ENCODE measurements around the gene DDX1. TPM values are rescaled to one million over a fixed set of nuclear protein-coding genes. Genes with fewer than 3 reads are reported as not detected.
"Not testable (repeated sequence)": the region's sequence is repeated elsewhere in the genome, so short reads cannot be mapped to it uniquely, and the experiment has no call there.

DDX1 gene
- polyA plus RNA-seq, 1 donor, result 116 TPM

DNA sequence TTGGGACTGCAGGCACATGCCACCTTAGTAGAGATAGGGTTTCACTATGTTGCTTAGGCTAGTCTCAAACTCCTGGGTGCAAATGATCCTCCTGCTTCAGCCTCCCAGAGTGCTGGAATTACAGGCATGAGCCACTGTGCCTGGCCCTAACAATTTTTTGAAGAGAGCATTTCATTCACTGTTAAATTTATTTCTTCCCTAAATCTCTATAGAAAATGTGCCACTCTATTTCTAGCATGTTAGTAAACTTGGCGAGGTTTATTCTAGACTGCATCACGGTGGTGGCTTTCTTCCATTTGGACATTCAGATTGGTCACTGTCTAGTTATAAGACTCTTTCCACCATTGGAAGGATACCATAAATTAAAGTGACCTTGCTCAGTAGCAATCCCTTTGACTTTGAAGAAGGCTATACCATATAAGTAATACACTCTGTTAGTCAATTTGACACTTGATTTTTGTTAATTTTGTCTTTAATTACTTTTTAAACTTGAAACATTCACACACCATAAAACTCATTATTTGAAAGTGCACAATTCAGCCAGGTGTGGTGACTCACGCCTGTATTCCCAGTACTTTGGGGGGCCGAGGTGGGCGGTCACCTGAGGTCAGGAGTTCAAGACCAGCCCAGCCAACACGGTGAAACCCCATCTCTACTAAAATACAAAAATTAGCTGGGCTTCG, 16.2 kb downstream of the DDX1 start:
- no peak for DNase-seq
- Histone ChIP-seq H3K27me3 (ENCODE audit: control insufficient read depth, insufficient read depth, low read length) (no peaks in the 10 kb centered on the region), H3K36me3 (ENCODE audit: control insufficient read depth, insufficient read depth, low read length) (peaks cover 58% of the 10 kb centered on the region), H3K27ac (ENCODE audit: low read length) (no peak overlapping the region), H3K4me1 (ENCODE audit: control insufficient read depth, insufficient read depth, low read length) (no peaks in the 10 kb centered on the region), H3K4me3 (ENCODE audit: low read length) (no peak overlapping the region), H3K9me3 (ENCODE audit: control insufficient read depth, low read depth, low read length) (peaks cover 1% of the 10 kb centered on the region)
- WGBS (ENCODE audit: insufficient coverage, low lambda C conversion rate), result no CpG with 5 or more reads among the region's 7 CpGs

DNA sequence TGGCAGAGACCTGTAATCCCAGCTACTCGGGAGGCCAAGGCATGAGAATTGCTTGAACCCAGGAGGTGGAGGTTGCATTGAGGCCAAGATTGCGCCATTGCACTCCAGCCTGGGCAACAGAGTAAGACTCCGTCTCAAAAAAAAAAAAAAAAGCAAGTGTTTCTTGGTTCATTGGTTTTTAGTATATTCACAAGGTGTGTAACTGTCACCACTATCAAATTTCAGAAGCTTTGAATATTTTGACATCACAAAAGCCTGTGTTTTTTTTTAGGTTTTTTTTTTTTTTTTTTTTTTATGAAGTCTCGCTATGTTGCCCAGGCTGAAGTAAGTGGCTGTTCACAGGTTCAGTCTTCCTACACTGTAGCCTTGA, 16.7 kb downstream of the DDX1 start:
- Histone ChIP-seq H3K27me3 (ENCODE audit: control insufficient read depth, insufficient read depth, low read length) (no peaks in the 10 kb centered on the region), H3K4me3 (ENCODE audit: low read length) (no peak overlapping the region), H3K9me3 (ENCODE audit: control insufficient read depth, low read depth, low read length) (peaks cover 4% of the 10 kb centered on the region), H3K4me1 (ENCODE audit: control insufficient read depth, insufficient read depth, low read length) (no peaks in the 10 kb centered on the region), H3K36me3 (ENCODE audit: control insufficient read depth, insufficient read depth, low read length) (peaks cover 54% of the 10 kb centered on the region), H3K27ac (ENCODE audit: low read length) (no peak overlapping the region)
- no peak for DNase-seq
- 100% methylated on average over 1 of the region's 4 CpGs for WGBS (ENCODE audit: insufficient coverage, low lambda C conversion rate)

DNA sequence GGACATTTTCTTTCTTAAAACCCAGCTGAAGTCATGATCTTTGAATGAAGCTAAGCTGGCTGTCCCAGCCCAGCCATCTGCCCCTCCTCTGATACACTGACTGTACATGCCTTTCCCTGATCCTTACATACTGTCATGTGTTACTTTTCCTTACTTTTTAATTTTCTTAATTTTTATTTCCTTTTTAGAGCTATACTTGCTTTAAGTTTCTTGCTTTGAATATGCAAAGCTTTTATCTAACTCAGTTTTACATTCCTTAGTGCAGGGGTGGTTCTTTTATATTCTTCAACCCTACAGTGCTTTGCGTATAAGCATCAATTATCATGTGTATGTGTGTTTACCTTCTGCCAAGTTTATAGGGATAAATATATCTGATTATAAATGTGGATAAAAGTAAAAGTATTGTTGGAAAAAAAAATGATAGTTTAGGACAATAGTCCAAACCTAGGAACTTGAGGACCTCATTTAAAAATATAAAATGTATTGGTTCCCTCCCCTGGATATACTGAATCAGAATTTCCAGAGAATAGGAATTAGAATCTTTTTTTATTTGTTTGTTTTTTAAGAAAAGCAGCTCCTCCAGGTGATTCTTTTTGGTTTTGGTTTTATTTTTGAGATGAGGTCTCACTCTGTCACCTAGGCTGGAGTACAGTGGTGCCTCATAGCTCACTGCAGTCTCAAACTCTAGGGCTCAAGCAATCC, 17.8 kb downstream of the DDX1 start:
- Histone ChIP-seq H3K36me3 (ENCODE audit: control insufficient read depth, insufficient read depth, low read length) (peaks cover 55% of the 10 kb centered on the region), H3K4me1 (ENCODE audit: control insufficient read depth, insufficient read depth, low read length) (no peaks in the 10 kb centered on the region), H3K27ac (ENCODE audit: low read length) (no peak overlapping the region), H3K4me3 (ENCODE audit: low read length) (no peak overlapping the region), H3K27me3 (ENCODE audit: control insufficient read depth, insufficient read depth, low read length) (no peaks in the 10 kb centered on the region), H3K9me3 (ENCODE audit: control insufficient read depth, low read depth, low read length) (peaks cover 4% of the 10 kb centered on the region)
- WGBS (ENCODE audit: insufficient coverage, low lambda C conversion rate), result 71% methylated on average over 1 of the region's 1 CpG
- DNase-seq, result no peak

DNA sequence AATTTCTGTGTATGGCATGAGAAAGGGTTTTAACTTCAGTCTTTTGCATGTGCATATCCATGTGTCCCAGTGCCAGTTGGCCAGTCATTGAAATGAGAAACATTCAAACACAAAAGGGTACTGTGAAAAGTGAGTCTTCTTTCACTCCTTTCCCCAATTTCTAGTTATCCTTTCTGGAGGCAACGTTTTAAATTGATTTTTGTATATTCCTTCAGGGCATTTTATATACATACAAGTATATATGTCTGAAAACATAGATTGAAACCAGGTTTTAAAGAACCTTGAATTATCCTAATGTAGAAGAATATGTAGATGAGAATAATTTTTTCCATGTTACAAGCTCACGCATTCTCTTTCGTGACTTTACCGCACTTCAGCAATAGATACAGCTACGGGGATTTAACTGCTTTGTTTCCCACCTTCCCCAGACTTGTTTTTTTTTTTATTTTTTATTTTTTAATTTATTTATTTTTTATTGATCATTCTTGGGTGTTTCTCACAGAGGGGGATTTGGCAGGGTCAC, 18.8 kb downstream of the DDX1 start:
- no peak for DNase-seq
- no peaks in the 10 kb centered on the region for H3K4me1 ChIP-seq (ENCODE audit: control insufficient read depth, insufficient read depth, low read length)
- no peak overlapping the region for H3K4me3 ChIP-seq (ENCODE audit: low read length)
- peaks cover 4% of the 10 kb centered on the region for H3K9me3 ChIP-seq (ENCODE audit: control insufficient read depth, low read depth, low read length)
- no peaks in the 10 kb centered on the region for H3K27me3 ChIP-seq (ENCODE audit: control insufficient read depth, insufficient read depth, low read length)
- no peak overlapping the region for H3K27ac ChIP-seq (ENCODE audit: low read length)
- WGBS (ENCODE audit: insufficient coverage, low lambda C conversion rate), result 100% methylated on average over 2 of the region's 5 CpGs
- H3K36me3 ChIP-seq (ENCODE audit: control insufficient read depth, insufficient read depth, low read length), result peaks cover 50% of the 10 kb centered on the region

DNA sequence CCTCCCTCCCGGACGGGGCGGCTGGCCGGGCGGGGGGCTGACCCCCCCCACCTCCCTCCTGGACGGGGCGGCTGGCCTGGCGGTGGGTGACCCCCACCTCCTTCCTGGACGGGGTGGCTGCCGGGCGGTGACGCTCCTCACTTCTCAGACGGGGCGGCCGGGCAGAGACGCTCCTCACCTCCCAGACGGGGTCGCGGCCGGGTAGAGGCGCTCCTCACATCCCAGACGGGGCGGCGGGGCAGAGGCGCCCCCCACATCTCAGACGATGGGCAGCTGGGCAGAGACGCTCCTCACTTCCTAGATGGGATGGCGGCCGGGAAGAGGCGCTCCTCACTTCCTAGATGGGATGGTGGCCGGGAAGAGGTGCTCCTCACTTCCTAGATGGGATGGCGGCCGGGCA, 20.4 kb downstream of the DDX1 start:
- not testable (repeated sequence) for H3K27me3 ChIP-seq (ENCODE audit: control insufficient read depth, insufficient read depth, low read length)
- H3K36me3 ChIP-seq (ENCODE audit: control insufficient read depth, insufficient read depth, low read length), result peaks cover 42% of the 10 kb centered on the region

DNA sequence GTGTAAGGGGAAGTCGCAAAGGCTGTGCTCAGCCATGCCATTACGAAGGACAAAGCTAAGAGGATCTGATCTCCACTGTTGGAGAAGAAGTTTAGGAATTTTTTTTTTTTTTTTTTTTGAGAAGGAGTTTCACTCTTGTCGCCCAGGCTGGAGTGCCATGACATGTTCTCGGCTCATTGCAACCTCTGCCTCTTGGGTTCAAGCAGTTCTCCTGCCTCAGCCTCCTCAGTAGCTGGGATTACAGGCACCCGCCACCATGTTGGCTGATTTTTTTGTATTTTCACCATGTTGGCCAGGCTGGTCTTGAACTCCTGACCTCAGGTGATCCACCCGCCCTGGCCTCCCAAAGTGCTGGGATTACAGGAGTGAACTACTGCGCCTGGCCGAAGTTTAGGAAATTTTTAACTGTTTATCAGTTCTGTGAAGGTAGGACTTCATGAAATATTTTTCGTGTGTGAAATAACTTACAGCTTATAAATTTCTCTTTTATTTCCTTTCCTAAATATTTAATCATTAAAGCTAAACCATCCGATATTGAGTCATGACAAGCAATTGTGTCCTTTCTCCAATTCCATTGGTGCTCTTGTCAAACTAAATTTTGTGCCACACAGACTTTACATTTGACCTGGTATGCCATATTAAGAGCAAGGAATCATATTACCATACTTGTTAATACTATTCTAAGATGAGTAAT, 22.2 kb downstream of the DDX1 start:
- H3K9me3 ChIP-seq (ENCODE audit: control insufficient read depth, low read depth, low read length), result peaks cover 4% of the 10 kb centered on the region
- no peaks in the 10 kb centered on the region for H3K4me1 ChIP-seq (ENCODE audit: control insufficient read depth, insufficient read depth, low read length)
- H3K27me3 ChIP-seq (ENCODE audit: control insufficient read depth, insufficient read depth, low read length), result no peaks in the 10 kb centered on the region
- no peak overlapping the region for H3K4me3 ChIP-seq (ENCODE audit: low read length)
- peaks cover 37% of the 10 kb centered on the region for H3K36me3 ChIP-seq (ENCODE audit: control insufficient read depth, insufficient read depth, low read length)
- DNase-seq, result no peak
- whole genome bisulfite sequencing (ENCODE audit: insufficient coverage, low lambda C conversion rate), result 100% methylated on average over 1 of the region's 10 CpGs
- no peak overlapping the region for H3K27ac ChIP-seq (ENCODE audit: low read length)

More for the DNA sequence above, 20.4 kb downstream of the DDX1 start:
- H3K4me3 ChIP-seq (ENCODE audit: low read length); DNase-seq; H3K4me1 ChIP-seq (ENCODE audit: control insufficient read depth, insufficient read depth, low read length); H3K9me3 ChIP-seq (ENCODE audit: control insufficient read depth, low read depth, low read length); H3K27ac ChIP-seq (ENCODE audit: low read length): not testable (repeated sequence)
- no CpG with 5 or more reads among the region's 33 CpGs for WGBS (ENCODE audit: insufficient coverage, low lambda C conversion rate)

DNA sequence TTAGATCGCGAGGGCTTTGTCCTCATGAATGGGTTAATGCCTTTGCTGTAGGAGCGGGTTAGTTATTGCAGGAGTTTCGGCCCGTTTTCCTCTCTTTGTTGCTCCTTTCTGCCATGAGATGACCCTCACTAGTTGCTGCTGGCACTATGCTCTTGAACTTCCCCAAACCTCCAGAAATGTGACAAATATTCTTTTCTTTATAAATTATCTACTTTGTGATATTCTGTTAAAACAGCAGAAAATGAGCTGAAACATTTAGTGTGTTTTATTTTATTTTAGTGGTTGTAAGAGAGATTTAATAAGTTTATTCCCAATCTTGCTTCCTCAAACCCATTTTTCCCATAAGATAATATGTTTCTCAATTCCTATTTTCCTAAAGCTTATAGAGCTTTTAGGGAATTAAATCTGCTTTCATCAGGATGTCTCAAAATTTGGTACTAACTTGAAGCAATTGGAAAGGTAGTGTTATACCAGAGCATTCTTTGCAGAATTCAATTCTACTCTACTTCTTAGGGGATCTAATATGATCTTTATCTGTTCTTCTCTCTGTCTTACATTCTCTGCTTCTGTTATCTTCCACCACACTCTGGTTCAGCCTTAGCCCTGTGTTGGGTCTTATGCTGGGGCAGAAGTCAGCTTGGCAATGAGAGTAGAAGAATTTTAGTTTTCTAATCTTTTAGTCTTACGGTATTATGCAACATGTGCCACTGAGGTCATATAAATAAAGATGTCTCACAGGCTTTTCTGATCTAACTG, 23.1 kb downstream of the DDX1 start:
- H3K4me1 ChIP-seq (ENCODE audit: control insufficient read depth, insufficient read depth, low read length), result no peaks in the 10 kb centered on the region
- DNase-seq, result no peak
- no peaks in the 10 kb centered on the region for H3K27me3 ChIP-seq (ENCODE audit: control insufficient read depth, insufficient read depth, low read length)
- no peak overlapping the region for H3K27ac ChIP-seq (ENCODE audit: low read length)
- H3K9me3 ChIP-seq (ENCODE audit: control insufficient read depth, low read depth, low read length), result peaks cover 4% of the 10 kb centered on the region
- no CpG with 5 or more reads among the region's 6 CpGs for WGBS (ENCODE audit: insufficient coverage, low lambda C conversion rate)
- peaks cover 38% of the 10 kb centered on the region for H3K36me3 ChIP-seq (ENCODE audit: control insufficient read depth, insufficient read depth, low read length)
- H3K4me3 ChIP-seq (ENCODE audit: low read length), result no peak overlapping the region

DNA sequence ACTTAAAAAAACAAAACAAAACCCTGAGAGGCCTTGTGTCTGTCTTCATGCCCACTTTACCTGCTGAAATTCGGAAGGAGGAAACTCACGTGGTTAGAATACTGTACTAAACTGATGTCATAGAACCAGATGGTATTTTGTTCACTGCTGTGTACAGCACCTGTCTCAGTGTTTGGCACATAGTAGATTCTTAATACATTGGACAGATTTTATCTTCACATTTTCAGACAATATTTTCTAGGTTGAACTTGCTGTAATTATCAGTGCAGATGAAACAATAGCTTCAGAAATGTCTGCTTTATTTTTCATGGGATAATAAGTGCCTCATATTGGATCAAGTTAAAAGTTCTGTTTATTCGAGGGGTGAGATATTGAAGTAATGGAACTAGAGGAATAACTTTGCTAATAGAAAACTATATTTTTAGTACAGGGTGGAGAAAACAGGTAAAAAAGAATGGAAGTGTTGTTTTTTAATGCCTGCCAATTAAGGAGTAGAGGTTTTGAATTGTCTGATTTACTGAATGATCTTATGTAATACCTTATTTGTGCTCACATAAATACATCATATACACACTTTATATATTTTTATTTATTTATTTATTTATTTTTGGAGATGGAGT, 23.7 kb downstream of the DDX1 start:
- peaks cover 4% of the 10 kb centered on the region for H3K9me3 ChIP-seq (ENCODE audit: control insufficient read depth, low read depth, low read length)
- no peak overlapping the region for H3K4me3 ChIP-seq (ENCODE audit: low read length)
- H3K27me3 ChIP-seq (ENCODE audit: control insufficient read depth, insufficient read depth, low read length), result no peaks in the 10 kb centered on the region
- no peaks in the 10 kb centered on the region for H3K4me1 ChIP-seq (ENCODE audit: control insufficient read depth, insufficient read depth, low read length)
- no peak for DNase-seq
- peaks cover 41% of the 10 kb centered on the region for H3K36me3 ChIP-seq (ENCODE audit: control insufficient read depth, insufficient read depth, low read length)
- WGBS (ENCODE audit: insufficient coverage, low lambda C conversion rate), result 100% methylated on average over 1 of the region's 3 CpGs
- H3K27ac ChIP-seq (ENCODE audit: low read length), result no peak overlapping the region

DNA sequence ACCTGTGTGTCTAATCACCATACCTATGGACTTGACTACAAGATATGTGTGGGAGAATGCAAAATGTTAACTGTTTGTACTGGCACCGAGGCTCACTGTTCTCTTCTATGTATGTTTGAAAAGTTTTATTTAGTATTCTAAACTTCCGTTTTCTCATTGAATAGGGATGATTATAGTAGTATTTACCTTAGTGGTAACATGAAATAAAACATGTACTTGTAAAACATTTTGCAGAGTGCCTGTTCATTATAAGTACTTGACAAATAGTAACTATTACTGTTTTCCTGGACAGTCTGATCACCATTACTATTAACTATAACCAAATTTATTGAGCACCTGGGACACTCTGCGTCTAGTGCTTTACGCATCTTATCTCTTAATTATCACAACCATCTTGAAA, 24.8 kb downstream of the DDX1 start:
- Histone ChIP-seq H3K4me1 (ENCODE audit: control insufficient read depth, insufficient read depth, low read length) (no peaks in the 10 kb centered on the region), H3K4me3 (ENCODE audit: low read length) (no peak overlapping the region), H3K27ac (ENCODE audit: low read length) (no peak overlapping the region), H3K36me3 (ENCODE audit: control insufficient read depth, insufficient read depth, low read length) (peaks cover 44% of the 10 kb centered on the region), H3K9me3 (ENCODE audit: control insufficient read depth, low read depth, low read length) (peaks cover 4% of the 10 kb centered on the region), H3K27me3 (ENCODE audit: control insufficient read depth, insufficient read depth, low read length) (no peaks in the 10 kb centered on the region)
- WGBS (ENCODE audit: insufficient coverage, low lambda C conversion rate), result 100% methylated on average over 1 of the region's 4 CpGs
- no peak for DNase-seq
